Calu3 (cell line): ENCODE measurements around the gene DUSP2. TPM values are rescaled to one million over a fixed set of nuclear protein-coding genes. Genes with fewer than 3 reads are reported as not detected.

Source experiments
- BruUV-seq: library from RNA; stranded (reverse); fragments of 400-500 nt; replicated peaks from 2 replicates; lab custom pipeline; 2021; lab: Mats Ljungman, UMichigan
- CTCF ChIA-PET: fragments of 300-600 bp; sonication (Branson Sonifier 250); formaldehyde crosslinking; loops from one replicate; lab custom pipeline; 2022; ENCODE audit warnings: antibody characterized with exemption; lab: Charles Lee
- DNase-seq: peaks from one replicate; pipeline ENCODE4 v3.0.0; 2022
- H3K27ac Mint-ChIP-seq: one replicate; pipeline ENCODE4 v1.8.0; 2022; ENCODE audit warnings: mixed read lengths; ENCODE audit not compliant: unreplicated experiment
- H3K27me3 Mint-ChIP-seq: one replicate; pipeline ENCODE4 v1.8.0; 2022; ENCODE audit warnings: mixed read lengths; ENCODE audit not compliant: unreplicated experiment
- H3K36me3 Mint-ChIP-seq: one replicate; pipeline ENCODE4 v1.8.0; 2022; ENCODE audit warnings: mild to moderate bottlenecking, moderate library complexity, mixed read lengths; ENCODE audit not compliant: insufficient read depth, unreplicated experiment
- H3K4me1 Mint-ChIP-seq: one replicate; pipeline ENCODE4 v1.8.0; 2022; ENCODE audit warnings: mild to moderate bottlenecking, low read depth, mixed read lengths; ENCODE audit not compliant: unreplicated experiment
- H3K4me3 Mint-ChIP-seq: one replicate; pipeline ENCODE4 v1.8.0; 2022; ENCODE audit warnings: mild to moderate bottlenecking, low read depth, moderate library complexity, mixed read lengths; ENCODE audit not compliant: unreplicated experiment
- H3K9me3 Mint-ChIP-seq: one replicate; pipeline ENCODE4 v1.8.0; 2022; ENCODE audit warnings: low read depth, mixed read lengths; ENCODE audit not compliant: unreplicated experiment
- CTCF ChIP-seq: fragments of 200-600 bp; IDR thresholded peaks from one replicate; pipeline ENCODE4 v1.8.0; 2022; ENCODE audit warnings: antibody characterized with exemption; ENCODE audit not compliant: unreplicated experiment
- intact Hi-C: fragments of 100-400 bp; cut with micrococcal nuclease; formaldehyde crosslinking; loops from one replicate; pipeline ENCODE4 v1.10.0; 2022; ENCODE audit not compliant: unreplicated experiment
- total RNA-seq: library from RNA; stranded (reverse); gene quantifications from 2 replicates; pipeline ENCODE4 v1.2.3, GENCODE V29; 2022

The DUSP2 gene
- total RNA-seq, 1 experiment from 2014 or later: 4.1 TPM

GRCh38 chr2:96167407-96168013, 22.3 kb upstream of the DUSP2 start:
- no peak overlapping the region for H3K27ac Mint-ChIP-seq
- H3K4me1 Mint-ChIP-seq: no peaks in the 10 kb centered on the region
- no peaks in the 10 kb centered on the region for H3K9me3 Mint-ChIP-seq
- H3K36me3 Mint-ChIP-seq: no peaks in the 10 kb centered on the region
- BruUV-seq: no TSS peak
- H3K4me3 Mint-ChIP-seq: no peak overlapping the region
- no peak for TF ChIP-seq CTCF
- H3K27me3 Mint-ChIP-seq: peaks cover 14% of the 10 kb centered on the region
- DNase-seq: no peak
- intact Hi-C loops: no loop called here
- CTCF ChIA-PET: no interaction called here

DNA sequence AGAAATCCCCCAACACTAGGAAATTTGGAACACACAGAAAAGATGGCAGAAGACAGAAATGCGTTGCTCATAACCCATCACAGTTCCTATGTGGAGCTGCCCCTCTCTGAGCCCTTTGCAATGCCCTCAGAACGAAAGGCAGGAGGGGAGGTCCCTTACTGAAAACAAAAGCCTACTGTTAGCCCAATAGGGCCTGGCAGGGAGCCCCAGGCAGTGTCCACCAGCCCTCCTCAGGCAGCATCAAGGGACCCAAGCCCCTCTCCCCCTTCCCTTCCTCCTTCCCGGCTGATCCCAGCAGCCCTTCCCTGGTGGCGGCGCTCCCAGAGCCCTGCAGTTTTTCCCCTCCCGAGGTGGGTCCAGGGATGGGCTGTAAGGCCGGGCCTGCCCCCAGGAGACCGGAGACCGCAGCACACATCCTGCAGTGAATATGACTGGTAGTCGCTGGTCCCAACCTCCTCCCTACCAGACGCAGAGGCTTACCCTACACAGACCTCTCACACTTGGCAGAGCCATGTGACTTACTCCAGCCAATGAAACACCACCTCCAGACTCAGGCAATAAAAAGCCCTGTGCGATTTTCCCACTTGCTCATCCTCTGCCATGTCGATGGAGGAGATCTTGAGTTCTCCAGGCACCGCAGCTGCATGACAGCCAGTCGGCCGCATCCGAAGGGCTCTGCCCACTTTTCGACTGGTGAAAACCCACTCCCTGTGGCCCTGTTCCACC, 19.4 kb upstream of the DUSP2 start:
- no peak overlapping the region for H3K27ac Mint-ChIP-seq
- H3K27me3 Mint-ChIP-seq: peaks cover 38% of the 10 kb centered on the region
- DNase-seq: no peak
- BruUV-seq: no TSS peak
- H3K4me1 Mint-ChIP-seq: no peaks in the 10 kb centered on the region
- intact Hi-C loops: no loop called here
- H3K4me3 Mint-ChIP-seq: no peak overlapping the region
- H3K9me3 Mint-ChIP-seq: no peaks in the 10 kb centered on the region
- H3K36me3 Mint-ChIP-seq: no peaks in the 10 kb centered on the region
- CTCF ChIA-PET: no interaction called here
- TF ChIP-seq CTCF: no peak

GRCh38 chr2:96163768-96164429, 18.7 kb upstream of the DUSP2 start:
- intact Hi-C loops: no loop called here
- no peak for TF ChIP-seq CTCF
- Mint-ChIP-seq H3K36me3 (no peaks in the 10 kb centered on the region), H3K4me1 (no peaks in the 10 kb centered on the region), H3K4me3 (no peak overlapping the region), H3K9me3 (no peaks in the 10 kb centered on the region), H3K27me3 (peaks cover 45% of the 10 kb centered on the region), H3K27ac (no peak overlapping the region)
- no peak for DNase-seq
- CTCF ChIA-PET: no interaction called here
- no TSS peak for BruUV-seq

- H3K36me3 Mint-ChIP-seq: no peaks in the 10 kb centered on the region
- intact Hi-C loops: no loop called here
- H3K4me1 Mint-ChIP-seq: no peaks in the 10 kb centered on the region
- no peaks in the 10 kb centered on the region for H3K9me3 Mint-ChIP-seq
- no TSS peak for BruUV-seq
- no peak overlapping the region for H3K27ac Mint-ChIP-seq
- DNase-seq: no peak
- CTCF ChIA-PET: no interaction called here
- peaks cover 50% of the 10 kb centered on the region for H3K27me3 Mint-ChIP-seq
- no peak for TF ChIP-seq CTCF
- H3K4me3 Mint-ChIP-seq: no peak overlapping the region
These were observed 18.2 kb upstream of the DUSP2 start for GRCh38 chr2:96163415-96163767.
